Thymus (tissue), 11 donors: Measurements from ENCODE around the gene RPS5. TPM values are rescaled to one million over a fixed set of nuclear protein-coding genes. Genes with fewer than 3 reads are reported as not detected.
"Not testable (repeated sequence)": the region's sequence is repeated elsewhere in the genome, so short reads cannot be mapped to it uniquely, and the experiment has no call there.

Experiments used
- DNase-seq, 9 donors: peaks; one replicate each; pipeline ENCODE4 v3.0.0-alpha.2; 2013; ENCODE audit warnings: low spot score in 9 of 9, low read depth in 6 of 9, missing footprints in 1 of 9
- H3K27ac ChIP-seq, 2 donors: one replicate each; pipeline ENCODE4 v1.5.1; 2013; ENCODE audit warnings: control low read depth in 1 of 2, low read depth in 1 of 2, low read length in 1 of 2, mild to moderate bottlenecking in 1 of 2, moderate library complexity in 1 of 2
- H3K27me3 ChIP-seq, 2 donors: one replicate each; pipeline ENCODE4 v1.5.1; 2013; ENCODE audit warnings: low read length in 1 of 2; ENCODE audit not compliant: control insufficient read depth in 2 of 2, insufficient read depth in 1 of 2
- H3K36me3 ChIP-seq, 2 donors: one replicate each; pipeline ENCODE4 v1.5.1; 2013; ENCODE audit warnings: low read length in 1 of 2, mild to moderate bottlenecking in 1 of 2, moderate library complexity in 1 of 2; ENCODE audit not compliant: control insufficient read depth in 2 of 2, insufficient read depth in 2 of 2
- H3K4me1 ChIP-seq, 2 donors: one replicate each; pipeline ENCODE4 v1.5.1; 2013; ENCODE audit warnings: low read length in 2 of 2; ENCODE audit not compliant: control insufficient read depth in 2 of 2, insufficient read depth in 2 of 2
- H3K4me3 ChIP-seq, 2 donors: one replicate each; pipeline ENCODE4 v1.5.1; 2013; ENCODE audit warnings: low read length in 2 of 2, control low read depth in 1 of 2, mild to moderate bottlenecking in 1 of 2
- H3K9me3 ChIP-seq, 2 donors: one replicate each; pipeline ENCODE4 v1.5.1; 2013; ENCODE audit warnings: low read length in 1 of 2, mild to moderate bottlenecking in 1 of 2; ENCODE audit not compliant: control insufficient read depth in 2 of 2, insufficient read depth in 1 of 2
- WGBS: extraction: QIAGEN DNeasy Blood & Tissue Kit; methylation state at CpG from one replicate; pipeline ENCODE4 v1.1.7; 2013; 5-methylcytosine and 5-hydroxymethylcytosine counted together
- polyA plus RNA-seq: library from polyadenylated mRNA; stranded (reverse); fragments of 200-250 nt; gene quantifications from one replicate; pipeline ENCODE4 v1.2.3, GENCODE V29; 2013
- total RNA-seq: library from RNA; stranded (reverse); fragments of 120-200 nt; gene quantifications from one replicate; pipeline ENCODE4 v1.2.4, GENCODE V29; 2013
- donor health status: healthy.

RPS5 gene
- total and polyA plus RNA-seq, 2 donors = 942 to 1,573 TPM

- H3K27ac ChIP-seq = no peak overlapping the region
- H3K4me3 ChIP-seq = no peak overlapping the region
- H3K27me3 ChIP-seq = no peaks in the 10 kb centered on the region
- H3K36me3 ChIP-seq = peaks cover 13 to 21% of the 10 kb centered on the region in 2 donors
- peaks cover 11 to 67% of the 10 kb centered on the region in 2 donors for H3K9me3 ChIP-seq
- 100% methylated on average over 2 of the region's 2 CpGs for WGBS
- H3K4me1 ChIP-seq = peaks cover 0 to under 1% of the 10 kb centered on the region in 2 donors
- no peak for DNase-seq
These were observed 47.1 kb downstream of the RPS5 start for GRCh38 chr19:58434217-58434616.

GRCh38 chr19:58439576-58440554, 52.8 kb downstream of the RPS5 start, which contains the start of gene ZNF132:
TSS of gene ZNF132 (minus strand) at chr19:58440153. CDS start at chr19:58439821, 332 bp downstream.
- Histone ChIP-seq H3K9me3 (peaks cover 3 to 42% of the 10 kb centered on the region in 2 donors), H3K4me1 (peaks cover 6 to 13% of the 10 kb centered on the region in 2 donors), H3K36me3 (peaks cover 1 to 8% of the 10 kb centered on the region in 2 donors), H3K27ac (peak within 1 kb of the TSS; percentile 59 to 83), H3K27me3 (peaks cover 5% of the 10 kb centered on the region in 2 donors), H3K4me3 (peak within 1 kb of the TSS; percentile 52 to 59)
- peak; percentile 89 to 98 (median 94) for DNase-seq
- 8% methylated on average over 59 of the region's 59 CpGs for WGBS

- Histone ChIP-seq H3K36me3 (peaks cover 0 to 3% of the 10 kb centered on the region in 2 donors), H3K4me3 (peak overlapping the region; percentile 52 to 59), H3K27ac (peak overlapping the region; percentile 59 to 83), H3K9me3 (peaks cover 3 to 37% of the 10 kb centered on the region in 2 donors), H3K27me3 (peaks cover 5% of the 10 kb centered on the region in 2 donors), H3K4me1 (peaks cover 6 to 13% of the 10 kb centered on the region in 2 donors)
- WGBS = 19% methylated on average over 31 of the region's 31 CpGs
- DNase-seq = no peak
These were observed 53.5 kb downstream of the RPS5 start for GRCh38 chr19:58440556-58440955.

GRCh38 chr19:58442986-58443385, 55.9 kb downstream of the RPS5 start:
- H3K4me3 ChIP-seq, H3K36me3 ChIP-seq, H3K27me3 ChIP-seq, H3K27ac ChIP-seq, DNase-seq: not testable (repeated sequence)
- Histone ChIP-seq H3K9me3 (peaks cover 3 to 29% of the 10 kb centered on the region in 2 donors), H3K4me1 (peaks cover 6 to 13% of the 10 kb centered on the region in 2 donors)
- 96% methylated on average over 7 of the region's 7 CpGs for WGBS

Other genes starting within 250 kb of the RPS5 start
- gene ZNF329, start 236.5 kb upstream of the RPS5 start, total RNA-seq = 11.9 TPM
- 9.3 TPM for gene ZNF329, start 236.5 kb upstream of the RPS5 start, polyA plus RNA-seq
- gene ZNF274, start 204.2 kb upstream of the RPS5 start, total RNA-seq = 15.7 TPM
- 33.2 TPM for gene ZNF274, start 204.2 kb upstream of the RPS5 start, polyA plus RNA-seq
- gene ZNF544, start 158.4 kb upstream of the RPS5 start, total RNA-seq = 37.1 TPM
- 28.0 TPM for gene ZNF544, start 158.4 kb upstream of the RPS5 start, polyA plus RNA-seq
- 4.1 TPM for gene ZNF8, start 108.3 kb upstream of the RPS5 start, total RNA-seq
- 3.7 TPM for gene ZNF8, start 108.3 kb upstream of the RPS5 start, polyA plus RNA-seq
- 55.2 TPM for gene ERVK3-1, start 81.9 kb upstream of the RPS5 start, total RNA-seq
- gene ERVK3-1, start 81.9 kb upstream of the RPS5 start, polyA plus RNA-seq = 60.9 TPM
- gene ZSCAN22, start 60.3 kb upstream of the RPS5 start, total RNA-seq = 1.2 TPM
- gene ZSCAN22, start 60.3 kb upstream of the RPS5 start, polyA plus RNA-seq = 1.2 TPM
- gene A1BG, start 33.8 kb upstream of the RPS5 start, total RNA-seq = 59.3 TPM
- 77.3 TPM for gene A1BG, start 33.8 kb upstream of the RPS5 start, polyA plus RNA-seq
- gene ZNF497, start 24.5 kb upstream of the RPS5 start, total RNA-seq = 0.94 TPM
- 1.3 TPM for gene ZNF497, start 24.5 kb upstream of the RPS5 start, polyA plus RNA-seq
- 3.8 TPM for gene ZNF837, start 6.2 kb upstream of the RPS5 start, total RNA-seq
- gene ZNF837, start 6.2 kb upstream of the RPS5 start, polyA plus RNA-seq = 2.9 TPM
- gene RNF225, start 8.4 kb downstream of the RPS5 start, total RNA-seq = not detected
- gene RNF225, start 8.4 kb downstream of the RPS5 start, polyA plus RNA-seq = not detected
- gene ZNF584, start 21.4 kb downstream of the RPS5 start, total RNA-seq = 6.0 TPM
- gene ZNF584, start 21.4 kb downstream of the RPS5 start, polyA plus RNA-seq = 5.2 TPM
- 6.4 TPM for gene ZNF132, start 52.9 kb downstream of the RPS5 start, total RNA-seq
- gene ZNF132, start 52.9 kb downstream of the RPS5 start, polyA plus RNA-seq = 1.6 TPM
- 4.6 TPM for gene ZNF324B, start 64.4 kb downstream of the RPS5 start, total RNA-seq
- 3.1 TPM for gene ZNF324B, start 64.4 kb downstream of the RPS5 start, polyA plus RNA-seq
- gene ZNF324, start 79.8 kb downstream of the RPS5 start, total RNA-seq = 10.9 TPM
- 5.6 TPM for gene ZNF324, start 79.8 kb downstream of the RPS5 start, polyA plus RNA-seq
- gene ZNF446, start 89.1 kb downstream of the RPS5 start, total RNA-seq = 7.0 TPM
- 13.5 TPM for gene ZNF446, start 89.1 kb downstream of the RPS5 start, polyA plus RNA-seq
- gene SLC27A5, start 124.7 kb downstream of the RPS5 start, total RNA-seq = 24.5 TPM
- gene SLC27A5, start 124.7 kb downstream of the RPS5 start, polyA plus RNA-seq = 20.9 TPM
- gene ZBTB45, start 132.5 kb downstream of the RPS5 start, total RNA-seq = 2.8 TPM
- 7.2 TPM for gene ZBTB45, start 132.5 kb downstream of the RPS5 start, polyA plus RNA-seq
- gene TRIM28, start 156.8 kb downstream of the RPS5 start, total RNA-seq = 333 TPM
- 220 TPM for gene TRIM28, start 156.8 kb downstream of the RPS5 start, polyA plus RNA-seq
- gene CHMP2A, start 167.8 kb downstream of the RPS5 start, total RNA-seq = 75.4 TPM
- gene CHMP2A, start 167.8 kb downstream of the RPS5 start, polyA plus RNA-seq = 131 TPM
- gene UBE2M, start 171.3 kb downstream of the RPS5 start, total RNA-seq = 33.3 TPM
- 43.9 TPM for gene UBE2M, start 171.3 kb downstream of the RPS5 start, polyA plus RNA-seq
- 9.0 TPM for gene MZF1, start 186.1 kb downstream of the RPS5 start, total RNA-seq
- gene MZF1, start 186.1 kb downstream of the RPS5 start, polyA plus RNA-seq = 24.7 TPM